Tibial nerve (tissue), 3 donors: Measurements from ENCODE around the gene LARGE2.

Experiments used
- CTCF ChIP-seq, 5 experiments: fragments of 200-600 bp in 3 of 5; fragments of 450-650 bp in 2 of 5; sonication (generic) in 3 of 5; IDR thresholded peaks; one replicate each; pipeline ENCODE4 v1.5.1; 2016 to 2019; ENCODE audit warnings: antibody characterized with exemption in 5 of 5, mild to moderate bottlenecking in 3 of 5, moderate library complexity in 2 of 5
- POLR2A ChIP-seq, 2 donors: fragments of 450-650 bp; IDR thresholded peaks; one replicate each; pipeline ENCODE4 v1.6.1; 2017; ENCODE audit warnings: antibody characterized with exemption in 2 of 2, mild to moderate bottlenecking in 2 of 2, moderate library complexity in 2 of 2

GRCh38 chr11:45936511-45937054, 14.1 kb downstream of the LARGE2 start:
- no peak for TF ChIP-seq POLR2A (IDR thresholded peaks at IDR 0.05)
- no peak for TF ChIP-seq CTCF (IDR thresholded peaks at IDR 0.05)
